AG09309 (cell line): ENCODE measurements around the gene LGALS14.

ENCODE experiments used
- DNase-seq: peaks from one replicate; pipeline ENCODE4 v3.0.0-alpha.2; 2010; ENCODE audit warnings: low read depth
- H3K4me3 ChIP-seq: 2 replicates; pipeline ENCODE4 v1.5.1; 2011; ENCODE audit warnings: mild to moderate bottlenecking, low read depth, low read length, moderate library complexity; ENCODE audit not compliant: control insufficient read depth
- CTCF ChIP-seq: IDR thresholded peaks from 2 replicates; pipeline ENCODE4 v1.5.1; 2011; ENCODE audit warnings: mild to moderate bottlenecking, low read depth, low read length, inconsistent platforms; ENCODE audit not compliant: insufficient read depth, control insufficient read depth; ENCODE audit errors: missing control alignments

LGALS14 gene

GRCh38 chr19:39695759-39696158, 8.5 kb upstream of the LGALS14 start:
- DNase-seq, result no peak
- TF ChIP-seq CTCF, result no peak
- no peak overlapping the region for H3K4me3 ChIP-seq

GRCh38 chr19:39696387-39696786, 7.9 kb upstream of the LGALS14 start:
- TF ChIP-seq CTCF, result no peak
- H3K4me3 ChIP-seq, result no peak overlapping the region
- no peak for DNase-seq

GRCh38 chr19:39698535-39698934, 5.7 kb upstream of the LGALS14 start:
- DNase-seq, result no peak
- no peak overlapping the region for H3K4me3 ChIP-seq
- no peak for TF ChIP-seq CTCF

- no peak for DNase-seq
- H3K4me3 ChIP-seq, result no peak overlapping the region
- TF ChIP-seq CTCF, result no peak
Observed at GRCh38 chr19:39701291-39701690, 3.0 kb upstream of the LGALS14 start.

GRCh38 chr19:39705578-39706188, 1.4 kb downstream of the LGALS14 start:
- DNase-seq, result no peak
- TF ChIP-seq CTCF, result no peak
- no peak overlapping the region for H3K4me3 ChIP-seq

GRCh38 chr19:39708594-39708993, 4.3 kb downstream of the LGALS14 start:
- no peak overlapping the region for H3K4me3 ChIP-seq
- no peak for TF ChIP-seq CTCF
- DNase-seq, result no peak

- H3K4me3 ChIP-seq, result no peak overlapping the region
- no peak for TF ChIP-seq CTCF
- no peak for DNase-seq
Observed at GRCh38 chr19:39709026-39709872, 5.0 kb downstream of the LGALS14 start.
